ENCODE data around the gene SIRT6.
"Not testable (repeated sequence)": the region's sequence is repeated elsewhere in the genome, so short reads cannot be mapped to it uniquely, and the experiment has no call there.

SIRT6 gene

DNA sequence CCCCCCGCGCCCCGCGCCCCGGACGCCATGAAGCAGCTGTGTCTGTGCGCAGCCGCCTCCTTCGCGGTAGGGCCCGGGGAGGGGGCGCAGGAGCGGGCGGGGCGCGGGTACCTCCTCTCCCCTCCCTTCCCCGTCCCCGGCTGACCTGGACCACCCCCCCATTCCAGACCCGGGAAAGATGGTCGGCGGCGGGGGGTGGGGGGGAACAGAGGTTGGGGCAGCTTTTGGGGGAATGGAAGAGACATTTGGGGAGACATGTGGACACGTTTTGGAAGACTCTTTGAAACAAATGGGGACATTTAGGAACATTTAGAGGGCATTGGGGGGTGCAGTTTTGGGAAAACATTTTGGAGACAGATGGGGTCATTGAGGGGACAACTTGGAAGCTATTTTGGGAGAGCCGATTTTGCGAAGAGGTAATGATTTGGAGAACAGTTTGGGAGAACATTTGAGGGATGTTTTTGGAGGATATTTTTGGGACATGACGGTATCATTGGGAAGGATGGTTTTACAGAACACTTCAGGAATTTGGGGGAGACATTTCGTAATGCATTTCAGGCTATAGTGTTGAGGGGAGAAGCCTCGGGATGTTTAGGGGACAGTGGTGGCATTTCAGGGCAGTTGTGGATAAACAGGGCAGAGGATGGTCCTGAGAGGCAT is 16.2 kb upstream of the SIRT6 start:
- DNase-seq: no peak

DNA sequence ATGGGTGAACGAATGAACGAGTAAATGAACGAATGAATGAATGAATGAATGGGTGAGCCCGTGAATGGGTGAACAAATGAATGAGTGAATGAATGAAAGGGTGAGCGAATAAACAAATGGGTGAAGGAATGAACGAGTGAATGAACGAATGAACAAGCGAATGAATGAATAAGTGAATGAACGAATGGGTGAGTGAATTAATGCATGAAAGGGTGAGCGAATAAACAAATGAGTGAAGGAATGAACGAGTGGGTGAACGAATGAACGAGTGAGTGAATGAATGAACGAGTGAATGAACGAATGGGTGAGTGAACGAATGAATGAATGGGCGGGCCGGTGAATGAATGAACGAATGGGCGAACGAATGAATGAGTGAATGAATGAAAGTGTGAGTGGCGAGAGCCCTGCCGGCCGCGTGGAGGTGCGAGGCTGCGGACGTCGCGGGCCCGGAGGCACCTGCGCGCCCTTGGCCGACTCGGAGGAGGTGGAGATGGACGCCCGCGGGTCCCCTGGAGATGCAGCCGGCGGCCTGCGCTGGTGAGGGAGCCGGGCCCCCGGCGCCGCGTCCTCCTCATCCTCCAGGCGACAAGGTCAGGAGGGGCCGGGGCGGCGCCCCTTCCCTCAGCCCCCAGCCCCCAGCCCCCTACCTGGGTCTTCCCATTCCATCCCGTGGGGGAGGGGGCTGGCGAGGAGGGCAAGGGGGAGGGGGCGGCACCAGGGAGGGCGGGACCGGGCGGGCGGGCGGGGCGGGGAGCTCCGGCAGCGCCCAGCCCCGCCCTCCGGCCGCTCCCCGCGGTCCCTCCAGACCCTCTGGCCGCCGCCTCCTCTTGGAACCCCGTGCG is 15.5 kb upstream of the SIRT6 start:
- no peak for DNase-seq

DNA sequence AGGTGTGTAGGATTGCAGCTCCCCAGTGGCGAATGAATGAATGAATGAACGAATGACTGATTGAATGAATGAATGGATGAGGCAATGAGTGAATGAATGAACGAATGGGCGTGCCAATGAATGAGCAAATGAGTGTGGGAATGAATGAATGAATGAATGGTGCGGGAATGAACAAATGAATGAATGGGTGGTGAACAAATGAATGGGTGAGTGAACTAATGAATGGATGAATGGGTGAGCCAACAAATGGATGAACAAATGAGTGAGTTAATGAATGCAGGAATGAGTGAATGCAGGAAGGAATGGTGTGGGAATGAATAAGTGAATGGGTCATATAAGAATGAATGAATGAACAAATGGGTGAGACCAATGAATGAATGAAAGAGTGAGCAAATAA is 14.9 kb upstream of the SIRT6 start:
- no peak for DNase-seq

DNA sequence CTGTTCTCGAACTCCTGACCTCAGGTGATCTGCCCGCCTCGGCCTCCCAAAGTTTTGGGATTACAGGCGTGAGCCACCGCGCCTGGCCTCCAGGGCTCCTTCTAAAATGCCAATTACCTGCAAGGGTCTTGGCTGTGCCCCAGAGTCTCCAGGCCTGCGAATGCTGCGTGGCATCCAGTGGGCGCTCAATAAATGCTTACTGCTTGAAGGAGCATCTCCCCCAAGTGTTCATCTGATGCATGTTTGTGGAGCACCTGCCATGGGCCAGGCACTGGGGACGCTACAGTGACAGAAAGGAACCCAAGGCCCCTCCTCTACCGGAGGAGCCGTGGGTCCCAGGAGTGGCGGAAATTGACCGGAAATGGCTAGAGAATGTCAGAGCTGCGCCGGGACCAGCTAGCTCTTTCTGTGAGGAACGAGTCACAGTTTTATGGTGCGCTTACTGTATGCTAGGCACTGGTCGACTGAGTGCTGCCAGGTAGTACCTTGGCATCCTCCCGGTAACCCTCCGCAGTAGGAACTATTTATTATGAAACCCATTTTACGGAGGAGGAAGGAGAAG is 14.3 kb upstream of the SIRT6 start:
- DNase-seq: no peak

DNA sequence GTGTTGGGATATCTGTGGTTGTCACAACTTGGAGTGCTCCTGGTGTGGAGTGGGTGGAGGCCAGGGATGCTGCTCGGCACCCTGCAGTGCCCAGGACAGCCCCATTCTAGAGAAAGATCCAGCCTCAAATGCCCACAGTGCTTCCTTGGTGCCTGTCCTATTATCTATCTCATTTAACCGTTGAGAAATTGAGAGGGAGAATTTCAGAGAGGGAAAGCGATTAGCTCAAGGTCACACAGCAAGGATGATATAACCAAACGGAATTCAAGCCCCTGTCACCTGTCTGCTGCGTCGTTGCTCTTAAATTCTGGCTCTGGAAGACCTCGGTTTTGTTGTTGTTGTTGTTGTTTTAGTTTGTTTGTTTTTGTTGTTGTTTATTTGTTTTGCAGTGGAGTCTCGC is 13.6 kb upstream of the SIRT6 start:
- no peak for DNase-seq

DNA sequence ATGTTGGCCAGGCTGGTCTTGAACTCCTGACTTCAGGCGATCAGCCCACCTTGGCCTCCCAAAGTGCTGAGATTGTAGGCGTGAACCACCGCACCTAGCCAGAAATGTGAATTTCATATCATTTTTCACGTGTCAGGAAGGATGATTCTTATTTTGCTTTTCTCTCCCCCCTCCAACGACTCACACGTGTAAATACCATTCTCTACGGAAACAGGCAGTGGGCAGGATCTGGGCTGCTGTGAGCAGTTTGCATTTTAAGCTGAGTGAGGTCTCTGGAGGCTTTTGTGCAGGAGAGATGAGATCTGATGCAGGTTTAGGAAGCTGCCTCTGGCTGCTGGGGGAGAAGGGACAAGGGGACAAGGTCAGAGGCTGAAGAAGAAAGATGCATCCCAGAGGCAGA is 12.0 kb upstream of the SIRT6 start:
- no peak for DNase-seq

DNA sequence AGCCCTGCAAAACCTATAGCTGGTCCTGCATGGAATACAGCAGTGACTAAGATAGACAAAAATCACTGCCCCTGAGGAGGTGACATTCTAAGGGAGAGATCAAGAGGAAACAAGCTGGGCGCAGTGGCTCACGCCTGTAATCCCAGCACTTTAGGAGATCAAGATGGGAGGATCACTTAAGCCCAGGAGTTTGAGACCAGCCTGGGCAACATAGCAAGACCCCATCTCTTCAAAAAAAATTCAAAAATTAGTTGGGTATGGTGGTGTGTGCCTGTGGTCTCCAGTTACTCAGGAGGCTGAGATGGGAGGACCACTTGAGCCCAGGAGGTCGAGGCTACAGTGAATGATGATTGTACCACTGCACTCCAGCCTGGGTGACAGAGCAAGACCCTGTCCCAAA is 10.2 kb upstream of the SIRT6 start:
- not testable (repeated sequence) for DNase-seq

DNA sequence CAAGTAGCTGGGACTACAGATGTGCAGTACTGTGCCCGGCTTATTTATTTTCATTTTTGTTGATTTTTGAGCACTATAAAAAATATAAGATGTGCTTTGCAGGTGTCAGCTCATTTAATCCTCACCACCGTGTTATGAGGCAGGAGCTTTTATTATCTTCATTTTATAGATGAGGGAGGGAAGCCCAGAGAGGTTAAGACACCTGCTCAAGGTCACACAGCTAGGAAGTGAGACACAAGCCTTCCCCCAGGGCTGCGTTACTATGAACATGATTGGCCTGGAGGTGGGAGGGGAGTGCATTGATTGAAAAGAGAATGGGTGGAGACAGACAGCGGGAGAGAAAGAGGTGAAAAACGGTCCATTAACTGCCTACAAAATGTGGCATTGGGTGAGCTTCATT is 7.3 kb upstream of the SIRT6 start:
- no peak for DNase-seq

DNA sequence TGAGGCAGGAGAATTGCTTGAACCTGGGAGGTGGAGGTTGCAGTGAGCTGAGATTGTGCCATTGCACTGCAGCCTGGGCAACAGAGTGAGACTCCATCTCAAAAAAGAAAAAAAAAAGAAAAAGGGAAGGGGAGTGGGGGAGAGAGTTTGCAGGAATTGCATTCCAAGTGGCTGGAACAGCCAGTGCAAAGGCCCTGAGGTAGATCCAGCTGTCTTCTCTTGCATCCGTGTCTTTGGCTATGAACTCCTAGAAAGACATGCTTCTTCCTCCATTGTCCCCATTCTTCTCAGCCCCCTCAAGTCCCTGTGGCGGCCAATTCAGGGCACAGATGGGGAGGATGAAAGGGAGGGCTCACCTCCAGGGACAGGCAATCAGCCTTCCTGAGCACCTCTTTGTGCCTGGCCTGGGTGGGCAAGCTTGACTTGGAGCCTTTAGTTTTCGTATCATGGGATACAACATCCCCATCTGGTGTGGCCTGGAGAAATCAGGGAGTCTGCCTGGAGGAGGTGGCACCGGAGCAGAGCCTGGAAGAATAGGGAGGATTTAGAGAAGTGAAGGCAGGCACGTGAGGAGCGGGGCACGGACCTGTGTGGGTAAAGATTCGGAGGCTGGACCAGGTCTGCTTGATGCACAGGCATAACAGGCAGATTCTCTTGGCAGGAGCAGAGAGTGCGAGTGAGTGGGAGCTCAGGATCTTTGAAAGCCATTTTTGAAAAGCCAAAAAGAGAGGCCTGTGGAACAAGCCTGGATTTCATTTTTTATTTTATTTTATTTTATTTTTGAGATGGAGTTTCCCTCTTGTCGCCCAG is 5.2 kb upstream of the SIRT6 start:
- no peak for DNase-seq

DNA sequence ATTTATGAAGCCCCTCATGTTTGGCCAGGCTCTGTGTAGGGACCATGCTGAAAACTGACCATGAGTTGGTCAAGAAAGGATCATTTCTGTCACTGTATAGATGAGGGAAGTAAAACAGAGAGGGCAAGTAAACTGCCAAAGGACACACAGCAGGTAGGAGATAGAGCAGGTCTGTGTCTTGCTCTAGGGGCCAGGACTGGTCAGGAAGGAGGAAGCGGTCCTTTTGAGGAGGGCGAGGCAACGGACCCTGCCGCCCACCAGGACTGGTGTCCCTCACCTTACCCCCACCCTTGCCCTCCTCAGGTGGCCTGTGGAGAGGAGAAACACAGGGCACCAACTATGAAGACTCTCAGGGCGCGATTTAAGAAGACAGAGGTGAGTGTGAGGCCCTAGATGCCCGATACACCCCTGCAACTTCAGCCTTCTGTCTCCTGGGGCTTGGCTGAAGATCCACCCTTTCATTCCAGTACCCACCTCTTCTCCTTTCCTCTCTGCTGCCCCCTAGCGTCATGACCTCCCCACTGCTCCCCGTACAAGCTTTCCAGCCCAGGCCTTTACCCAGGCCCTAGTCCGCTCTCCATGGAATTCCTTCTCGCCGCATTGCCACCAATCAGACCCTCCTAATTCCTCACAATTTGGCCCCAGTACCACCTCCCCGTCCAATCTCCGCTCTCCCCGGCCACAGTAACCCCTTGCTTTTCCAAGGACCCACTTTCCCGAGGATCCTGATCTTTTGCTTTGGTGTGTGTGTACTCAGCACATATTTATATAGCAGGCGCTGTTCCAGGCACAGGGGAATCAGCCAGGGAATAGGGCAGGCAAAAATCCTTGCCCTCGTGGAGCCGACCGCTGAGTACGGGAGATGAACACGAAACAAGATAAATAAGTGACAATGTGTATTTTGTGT is 4.0 kb upstream of the SIRT6 start:
- peak; percentile 39 for DNase-seq

DNA sequence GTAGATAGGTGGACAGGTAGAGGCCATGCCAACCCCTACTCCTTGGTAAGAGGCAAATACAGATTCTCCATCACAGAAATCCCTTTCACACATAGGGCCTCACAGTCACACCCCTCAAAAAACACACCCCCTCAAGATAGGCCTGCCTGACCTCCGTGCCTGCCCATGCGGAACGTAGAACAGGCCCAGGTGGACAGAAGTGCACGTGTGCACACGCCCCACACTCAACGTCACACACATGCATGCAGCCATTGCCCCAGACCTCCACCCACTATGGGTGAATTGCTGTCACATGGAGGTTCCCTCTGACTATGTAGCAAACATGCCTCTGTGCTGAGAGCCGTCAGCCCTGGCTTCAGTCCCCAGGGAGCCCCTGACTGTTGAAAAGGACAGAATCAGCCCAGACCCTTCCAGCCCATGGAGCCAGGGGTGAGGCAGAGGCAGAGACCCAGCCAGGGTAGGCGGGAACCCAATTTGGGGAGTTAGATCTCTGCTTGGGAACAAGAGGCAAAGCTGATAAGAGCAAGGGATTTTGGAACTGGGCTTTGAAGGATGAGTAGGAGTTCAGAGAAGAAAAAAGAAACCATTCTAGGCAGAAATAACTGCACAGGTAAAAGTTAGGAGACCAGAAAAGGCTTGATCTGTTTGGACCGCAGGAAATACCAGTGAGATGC is 3.2 kb upstream of the SIRT6 start:
- no peak for DNase-seq

DNA sequence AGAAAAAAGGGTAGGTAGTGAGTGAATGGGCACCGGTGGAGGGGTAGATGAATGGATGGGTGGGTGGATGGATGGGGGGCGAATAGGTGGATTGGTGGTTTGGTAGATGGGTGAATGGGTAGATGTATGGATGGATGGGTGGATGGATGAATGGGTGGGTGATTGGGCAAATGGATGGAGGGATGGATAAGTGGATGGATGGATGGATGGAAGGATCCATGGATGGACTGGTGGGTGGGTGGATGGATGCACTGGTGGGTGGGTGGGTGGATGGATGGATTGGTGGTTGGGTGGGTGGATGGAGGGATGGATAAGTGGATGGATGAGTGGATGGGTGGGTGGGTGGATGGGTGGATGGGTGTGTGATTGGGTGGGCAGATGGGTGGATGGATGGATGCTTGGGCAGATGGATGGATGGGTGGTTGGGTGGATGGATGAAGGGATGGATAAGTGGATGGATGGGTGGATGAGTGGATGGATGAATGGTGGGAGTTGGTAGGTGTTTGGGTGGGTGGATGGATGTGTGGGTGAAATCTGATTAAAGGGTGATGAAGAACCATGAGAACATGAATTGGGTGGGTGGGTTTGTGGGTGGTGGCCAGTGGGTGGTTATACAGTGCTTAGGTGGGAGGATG is 2.5 kb upstream of the SIRT6 start:
- no peak for DNase-seq

DNA sequence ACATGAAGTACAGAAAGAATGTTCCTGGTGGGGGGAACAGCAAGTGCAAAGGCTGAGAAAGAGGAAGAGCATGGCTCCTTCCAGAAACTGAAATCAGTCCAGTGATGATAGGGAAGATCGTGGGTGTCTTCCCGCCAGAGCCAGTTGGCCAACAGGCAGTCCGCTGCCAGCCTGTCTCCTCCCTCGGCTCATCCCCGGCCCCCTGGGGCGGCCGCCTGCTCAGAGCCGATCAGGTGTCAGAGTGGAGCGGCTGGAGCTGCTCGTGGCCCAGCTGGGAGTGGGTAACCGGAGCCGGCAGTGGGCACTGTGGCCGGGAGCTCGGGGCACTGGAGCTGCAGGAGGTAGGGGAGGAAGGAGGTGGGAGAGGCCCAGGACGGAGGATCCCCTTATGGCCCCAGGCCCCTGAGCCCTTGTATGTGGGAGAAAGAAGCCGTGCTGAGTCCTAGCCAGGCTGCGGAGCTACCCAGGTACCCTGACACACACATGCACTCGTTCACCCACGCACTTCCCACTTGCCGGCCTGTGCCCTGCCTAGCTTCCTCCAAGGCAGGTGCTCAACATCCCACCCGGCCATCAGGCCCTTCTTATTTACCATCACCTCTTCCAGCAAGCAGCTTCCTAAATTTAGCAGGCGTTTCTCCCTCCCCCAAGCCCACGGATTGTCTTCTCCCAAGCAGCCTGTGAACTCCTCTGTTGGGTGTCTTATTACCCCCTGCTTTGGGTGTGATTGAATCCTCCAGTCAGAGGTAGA is 1.8 kb upstream of the SIRT6 start:
- peak; percentile 85 for DNase-seq

DNA sequence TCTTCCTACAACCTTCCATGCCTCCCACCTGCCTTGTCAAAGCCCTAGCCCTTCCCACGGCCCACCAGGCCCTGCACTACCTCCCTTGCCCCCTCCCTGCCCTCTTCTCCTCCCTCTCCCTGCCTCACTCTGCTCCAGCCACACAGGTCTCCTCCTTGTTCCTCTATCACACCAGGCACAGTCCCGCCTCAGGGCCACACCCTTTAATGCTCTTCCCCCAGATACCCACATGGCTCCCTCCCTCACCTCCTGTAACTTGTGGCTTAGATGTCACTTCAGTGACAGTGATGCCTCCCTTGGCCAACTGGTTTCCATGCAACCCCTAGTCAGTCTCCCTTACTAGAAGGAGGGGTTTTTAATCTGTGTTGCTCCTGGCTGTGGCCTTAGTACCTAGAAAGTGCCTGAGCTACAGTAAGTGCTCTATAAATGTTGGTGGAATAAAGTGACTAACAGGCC is 1.3 kb downstream of the SIRT6 start:
- no peak for DNase-seq

DNA sequence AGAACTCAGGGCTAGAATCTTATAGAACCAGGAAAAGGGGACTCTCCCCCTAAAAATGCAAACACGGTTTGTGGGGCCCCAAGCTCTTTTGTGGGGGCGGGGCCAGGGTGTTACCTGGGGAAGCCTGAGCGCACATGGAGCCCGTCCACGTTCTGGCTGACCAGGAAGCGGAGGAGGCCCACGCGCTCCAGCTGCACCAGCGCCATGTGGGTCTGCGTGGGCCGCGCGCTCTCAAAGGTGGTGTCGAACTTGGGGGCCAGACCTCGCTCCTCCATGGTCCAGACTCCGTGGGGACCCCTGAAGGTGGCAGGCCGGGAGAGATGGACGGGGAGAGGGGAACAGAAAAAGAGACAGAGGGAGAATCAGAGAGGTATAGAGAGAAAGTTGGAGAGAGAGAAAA is 3.4 kb downstream of the SIRT6 start:
- no peak for DNase-seq

DNA sequence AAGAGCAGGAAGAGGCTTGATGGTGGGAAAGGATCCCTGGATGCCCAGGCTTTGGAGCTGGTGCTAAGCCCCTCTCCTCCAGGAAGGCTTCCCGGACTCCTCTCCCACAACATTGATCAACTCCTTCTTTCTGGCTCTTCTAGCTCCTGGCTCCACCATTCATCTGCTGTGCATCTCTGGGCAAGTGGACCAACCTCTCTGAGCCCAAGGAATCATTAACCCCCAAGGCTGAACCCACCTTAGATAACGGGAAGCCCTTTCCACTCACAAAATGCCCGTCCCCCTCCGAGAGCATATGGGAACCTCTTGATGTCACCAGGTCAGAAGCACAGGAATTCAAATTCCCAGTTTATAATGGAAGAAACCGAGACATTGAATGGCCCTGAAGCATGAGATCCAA is 5.2 kb downstream of the SIRT6 start:
- no peak for DNase-seq

DNA sequence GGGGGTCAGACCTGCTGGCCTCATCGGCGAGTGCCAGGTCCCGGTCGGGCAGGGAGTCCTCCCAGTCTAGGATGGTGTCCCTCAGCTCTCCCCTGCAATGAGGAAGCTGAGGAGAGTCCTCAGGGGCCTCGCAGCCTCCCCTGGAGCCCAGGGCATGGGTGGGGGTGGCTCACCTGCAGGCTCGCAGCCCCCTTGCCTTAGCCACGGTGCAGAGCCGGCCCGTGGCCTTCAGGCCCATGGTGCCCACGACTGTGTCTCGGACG is 6.8 kb downstream of the SIRT6 start:
- no peak for DNase-seq

DNA sequence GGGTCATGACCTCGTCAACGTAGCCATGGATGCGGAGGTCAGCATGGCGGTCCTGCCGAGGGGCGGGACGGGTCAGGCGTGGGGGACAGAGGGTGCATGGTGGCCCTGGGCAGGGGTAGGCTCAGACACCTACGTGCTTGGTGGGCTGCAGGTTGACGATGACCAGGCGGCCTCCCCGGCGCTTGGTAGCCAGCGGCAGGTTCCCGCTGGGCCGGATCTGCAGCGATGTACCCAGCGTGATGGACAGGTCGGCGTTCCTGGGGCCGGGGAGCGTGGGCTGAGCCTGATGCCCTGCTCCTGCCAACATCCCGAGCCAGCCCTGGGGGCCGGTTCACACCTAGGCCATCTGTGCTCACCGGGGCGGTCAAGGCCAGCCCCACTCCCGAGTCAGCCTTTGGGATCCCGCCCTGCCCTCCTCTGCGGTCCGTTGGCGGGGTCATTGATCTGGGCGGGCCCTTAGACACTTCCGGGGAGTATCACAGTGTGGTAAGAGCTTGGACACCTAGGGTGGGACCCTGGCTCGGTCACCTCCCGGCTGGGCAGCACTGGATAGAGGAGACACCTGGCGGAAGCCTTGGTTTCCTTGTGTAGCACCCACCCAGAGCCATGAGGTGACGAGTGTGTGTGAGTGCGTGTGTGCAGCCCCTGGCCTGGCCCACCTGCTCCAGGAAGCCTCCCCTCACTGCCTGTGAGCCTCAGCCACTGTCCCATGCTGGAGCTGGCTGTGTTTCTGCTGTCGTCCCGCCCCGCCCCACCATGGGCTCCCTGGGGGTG is 7.3 kb downstream of the SIRT6 start:
- no peak for DNase-seq

DNA sequence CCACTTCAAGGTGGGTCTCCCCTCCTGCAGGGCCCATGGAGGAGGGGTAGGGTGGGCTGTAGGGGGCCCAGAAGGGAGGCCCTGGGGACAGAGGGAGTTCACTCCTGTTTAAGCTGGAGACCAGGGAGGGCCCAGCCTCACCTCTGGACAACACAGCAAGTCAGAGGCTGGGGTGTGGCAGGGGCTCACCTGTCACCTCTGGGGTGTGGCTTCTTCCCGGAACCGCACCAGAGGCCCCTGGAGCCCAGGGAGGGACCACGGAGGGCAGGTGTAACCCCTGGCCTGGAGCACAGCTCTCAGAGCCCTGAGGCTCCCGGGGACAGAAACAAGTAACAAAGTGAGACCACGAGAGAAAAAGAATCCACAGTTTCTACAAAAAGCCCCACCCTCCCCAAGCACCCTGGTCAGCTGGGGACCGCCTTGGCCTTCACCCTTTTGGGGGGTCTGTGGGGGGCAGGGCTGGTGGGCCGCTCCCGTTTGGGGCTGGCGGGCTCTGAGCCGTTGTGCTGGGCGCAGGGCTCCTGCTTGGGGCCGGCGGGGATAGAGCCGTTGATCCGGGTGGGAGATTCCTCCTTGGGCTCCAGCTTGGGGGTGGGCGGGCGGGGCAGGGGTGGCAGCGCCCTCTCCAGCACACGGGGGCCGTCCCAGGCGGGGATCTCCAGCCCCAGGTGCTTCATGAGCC is 8.0 kb downstream of the SIRT6 start:
- DNase-seq: no peak
